GM23248 (cell line): ENCODE data around the gene TOX2.

Experiments
- EZH2 ChIP-seq: fragments of 200-600 bp; sonication (generic); IDR thresholded peaks from 2 replicates; pipeline ENCODE4 v1.6.1; 2018; ENCODE audit warnings: antibody characterized with exemption, mild to moderate bottlenecking; ENCODE audit not compliant: insufficient read depth, poor library complexity, severe bottlenecking
- EZH2phosphoT487 ChIP-seq: fragments of 200-600 bp; sonication (generic); IDR thresholded peaks from 2 replicates; pipeline ENCODE4 v1.6.1; 2018; ENCODE audit warnings: antibody characterized with exemption, moderate library complexity, mild to moderate bottlenecking, low read depth; ENCODE audit not compliant: insufficient read depth

DNA sequence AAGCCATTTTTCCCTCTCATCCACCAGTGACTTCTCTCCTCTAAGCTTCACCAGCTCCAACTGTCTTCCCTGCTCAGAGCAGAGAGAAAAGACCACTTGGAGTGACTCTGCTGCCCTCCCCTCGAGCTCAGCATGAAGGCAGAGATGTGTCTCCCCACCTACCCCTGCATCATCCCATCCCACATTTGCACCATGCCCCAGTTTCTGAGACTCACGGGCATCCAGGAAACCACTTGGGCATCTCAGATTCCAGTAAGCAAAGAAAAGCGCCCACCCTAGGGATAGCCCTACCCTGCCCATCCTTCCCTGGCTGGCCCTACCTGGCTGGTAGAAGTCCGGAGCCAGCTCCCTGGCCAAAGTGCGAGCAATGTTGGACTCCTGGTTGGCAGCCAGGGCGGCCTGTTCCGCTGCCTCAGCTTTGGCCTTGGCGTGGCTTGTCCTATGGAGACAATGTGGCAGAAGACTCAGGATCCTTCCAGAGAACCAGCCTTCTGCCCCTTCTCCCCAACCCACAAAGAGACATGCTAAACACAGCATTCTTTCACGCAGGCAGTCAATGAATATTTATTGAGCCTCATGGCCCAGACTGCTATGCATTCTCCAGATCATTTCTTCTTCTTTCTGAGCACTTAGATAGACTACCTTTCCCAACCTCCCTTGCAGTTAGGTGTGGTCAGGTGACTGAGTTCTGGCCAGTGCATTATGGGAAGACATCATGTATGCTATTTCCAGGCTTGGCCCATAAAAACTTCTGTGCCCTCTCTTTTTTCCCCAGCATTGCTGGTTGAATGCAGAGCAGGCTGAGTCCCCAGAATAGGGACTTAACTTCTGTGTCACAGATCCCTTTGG lies 203.8 kb downstream of the TOX2 start:
- TF ChIP-seq EZH2: no peak
- TF ChIP-seq EZH2phosphoT487: no peak
